Panc1 (cell line): Measurements from ENCODE around the gene CCL2.

ENCODE experiments used
- POLR2AphosphoS5 ChIP-seq: IDR thresholded peaks from 2 replicates; pipeline ENCODE4 v1.6.1; 2012; ENCODE audit warnings: mild to moderate bottlenecking, low read depth, low read length, moderate library complexity
- TF ChIP-seq, protein P1 (sequence below): fragments of 450-650 bp; IDR thresholded peaks from 2 replicates; pipeline ENCODE4 v1.5.1; 2017; ENCODE audit warnings: mild to moderate bottlenecking

DNA sequence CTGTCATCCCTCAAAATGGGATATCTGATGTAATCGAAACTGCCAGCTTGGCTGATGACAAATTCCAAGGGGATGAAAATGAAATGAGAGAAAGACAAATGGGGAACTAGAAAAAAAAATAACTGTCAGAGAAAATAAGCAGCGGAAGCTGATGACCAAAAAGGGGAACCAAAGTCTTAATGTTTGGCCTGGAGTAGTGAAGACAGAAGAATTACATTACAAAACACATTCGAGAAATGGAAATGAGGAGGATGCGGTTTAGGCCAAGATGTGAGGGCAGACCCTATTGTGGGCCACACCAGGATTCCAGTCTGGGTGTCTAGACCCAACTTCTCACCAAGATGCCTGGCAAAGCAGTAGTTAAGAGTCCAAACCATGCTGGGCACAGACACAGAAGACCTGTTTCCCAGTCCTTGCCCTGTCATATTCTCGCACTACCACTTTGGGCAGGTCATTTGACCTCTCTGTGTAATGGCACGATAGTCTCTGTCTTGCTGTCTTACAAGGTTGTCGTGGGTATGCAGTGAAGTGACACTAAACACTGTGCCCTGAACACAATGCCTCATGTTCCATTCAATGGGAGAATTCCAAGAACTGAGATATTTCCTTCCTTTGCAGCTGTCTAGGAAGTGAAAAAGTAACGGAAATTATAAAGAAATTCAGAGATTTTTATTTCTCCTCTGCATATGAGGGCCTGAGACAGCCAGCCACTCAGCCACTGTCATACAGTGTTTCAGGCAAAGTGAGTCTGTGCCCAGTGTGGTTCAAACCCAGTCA is 12.3 kb upstream of the CCL2 start:
- TF ChIP-seq, protein P1, sequence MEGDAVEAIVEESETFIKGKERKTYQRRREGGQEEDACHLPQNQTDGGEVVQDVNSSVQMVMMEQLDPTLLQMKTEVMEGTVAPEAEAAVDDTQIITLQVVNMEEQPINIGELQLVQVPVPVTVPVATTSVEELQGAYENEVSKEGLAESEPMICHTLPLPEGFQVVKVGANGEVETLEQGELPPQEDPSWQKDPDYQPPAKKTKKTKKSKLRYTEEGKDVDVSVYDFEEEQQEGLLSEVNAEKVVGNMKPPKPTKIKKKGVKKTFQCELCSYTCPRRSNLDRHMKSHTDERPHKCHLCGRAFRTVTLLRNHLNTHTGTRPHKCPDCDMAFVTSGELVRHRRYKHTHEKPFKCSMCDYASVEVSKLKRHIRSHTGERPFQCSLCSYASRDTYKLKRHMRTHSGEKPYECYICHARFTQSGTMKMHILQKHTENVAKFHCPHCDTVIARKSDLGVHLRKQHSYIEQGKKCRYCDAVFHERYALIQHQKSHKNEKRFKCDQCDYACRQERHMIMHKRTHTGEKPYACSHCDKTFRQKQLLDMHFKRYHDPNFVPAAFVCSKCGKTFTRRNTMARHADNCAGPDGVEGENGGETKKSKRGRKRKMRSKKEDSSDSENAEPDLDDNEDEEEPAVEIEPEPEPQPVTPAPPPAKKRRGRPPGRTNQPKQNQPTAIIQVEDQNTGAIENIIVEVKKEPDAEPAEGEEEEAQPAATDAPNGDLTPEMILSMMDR: no peak
- no peak for TF ChIP-seq POLR2AphosphoS5
